CD4-positive, alpha-beta T cell (primary cell): ENCODE results near the gene CEP57L1. TPM values are rescaled to one million over a fixed set of nuclear protein-coding genes. Genes with fewer than 3 reads are reported as not detected.

Experiments used
- ATAC-seq: fragments of 200-7000 bp; cut with Tn5 transposase; one replicate; pipeline ENCODE4 v1.10.0; 2022; ENCODE audit warnings: mild to moderate bottlenecking; ENCODE audit not compliant: poor library complexity
- CTCF ChIA-PET: fragments of 350-600 bp; sonication (Branson Sonifier 250); formaldehyde crosslinking; loops from one replicate; lab custom pipeline; 2021; ENCODE audit warnings: antibody characterized with exemption, inconsistent platforms; lab: Charles Lee
- POLR2A ChIA-PET: fragments of 350-600 bp; sonication (Branson Sonifier 250); formaldehyde crosslinking; loops from one replicate; lab custom pipeline; 2021; ENCODE audit warnings: antibody characterized with exemption, inconsistent platforms; lab: Charles Lee
- DNase-seq, 14 experiments: peaks; one replicate each; pipeline ENCODE4 v3.0.0-alpha.2; 2013 to 2020; ENCODE audit warnings: mixed read lengths in 2 of 14
- H3K27ac ChIP-seq, 2 donors: one replicate each; pipeline versions ENCODE4 v1.5.1 to v1.7.0; 2013; ENCODE audit warnings: low read length in 2 of 2, low read depth in 1 of 2, mild to moderate bottlenecking in 1 of 2
- H3K27me3 ChIP-seq, 2 experiments: 1 replicate in 1 of 2; 2 replicates in 1 of 2; pipeline versions ENCODE4 v1.6.1 to v1.7.0; 2013; ENCODE audit warnings: low read length in 2 of 2, control low read depth in 1 of 2, mild to moderate bottlenecking in 1 of 2, moderate library complexity in 1 of 2; ENCODE audit not compliant: insufficient read depth in 2 of 2, control insufficient read depth in 1 of 2
- H3K36me3 ChIP-seq: one replicate; pipeline ENCODE4 v1.6.1; 2013; ENCODE audit warnings: low read length, control low read depth; ENCODE audit not compliant: insufficient read depth
- H3K4me1 ChIP-seq: one replicate; pipeline ENCODE4 v1.6.1; 2013; ENCODE audit warnings: low read length, control low read depth; ENCODE audit not compliant: insufficient read depth
- H3K4me3 ChIP-seq: one replicate; pipeline ENCODE4 v1.5.1; 2013; ENCODE audit warnings: mild to moderate bottlenecking, low read length, moderate library complexity
- H3K9me3 ChIP-seq, 2 experiments: 1 replicate in 1 of 2; 2 replicates in 1 of 2; pipeline versions ENCODE4 v1.6.1 to v1.7.0; 2013; ENCODE audit warnings: low read length in 2 of 2, mild to moderate bottlenecking in 2 of 2, control low read depth in 1 of 2, moderate library complexity in 1 of 2; ENCODE audit not compliant: control insufficient read depth in 1 of 2, insufficient read depth in 1 of 2
- H3K27ac Mint-ChIP-seq: one replicate; pipeline ENCODE4 v1.8.0; 2020; ENCODE audit warnings: mixed read lengths
- H3K27me3 Mint-ChIP-seq: one replicate; pipeline ENCODE4 v1.8.0; 2021; ENCODE audit warnings: mixed read lengths
- H3K36me3 Mint-ChIP-seq: one replicate; pipeline ENCODE4 v1.8.0; 2021; ENCODE audit warnings: low read depth, mixed read lengths
- H3K4me1 Mint-ChIP-seq: one replicate; pipeline ENCODE4 v1.8.0; 2021; ENCODE audit warnings: low read depth, mixed read lengths
- H3K4me3 Mint-ChIP-seq: one replicate; pipeline ENCODE4 v1.8.0; 2020; ENCODE audit warnings: mild to moderate bottlenecking, mixed read lengths
- H3K9me3 Mint-ChIP-seq: one replicate; pipeline ENCODE4 v1.8.0; 2020; ENCODE audit warnings: mixed read lengths
- CTCF ChIP-seq: fragments of 200-600 bp; IDR thresholded peaks from one replicate; pipeline ENCODE4 v1.8.0; 2022; ENCODE audit warnings: antibody characterized with exemption, mild to moderate bottlenecking
- intact Hi-C, 2 experiments: fragments of 100-400 bp; cut with DNase I in 1 of 2; cut with micrococcal nuclease in 1 of 2; formaldehyde crosslinking; loops; one replicate each; pipeline versions ENCODE4 v1.15.1 to v1.9.0; 2023 to 2025; cut with DNase I, micrococcal nuclease
- total RNA-seq, 174 experiments: library from RNA in 2 of 174; stranded (reverse) in 2 of 174; gene quantifications; one replicate each; pipeline ENCODE4 v1.2.3 and lab custom pipeline; 2021 to 2026

The CEP57L1 gene
- total RNA-seq, 2 experiments from 2014 or later: 3.8 to 4.8 TPM

- ChIA-PET POLR2A (no interaction called here), CTCF (no interaction called here)
- Histone ChIP-seq H3K27ac (no peak overlapping the region), H3K27me3 (peaks cover 4 to 12% of the 10 kb centered on the region in 2 experiments), H3K9me3 (no peaks in the 10 kb centered on the region), H3K4me3 (no peak overlapping the region), H3K36me3 (no peaks in the 10 kb centered on the region), H3K4me1 (no peaks in the 10 kb centered on the region)
- Mint-ChIP-seq H3K4me1 (no peaks in the 10 kb centered on the region), H3K27ac (no peak overlapping the region), H3K4me3 (no peak overlapping the region), H3K36me3 (no peaks in the 10 kb centered on the region), H3K27me3 (peaks cover 24% of the 10 kb centered on the region), H3K9me3 (no peaks in the 10 kb centered on the region)
- intact Hi-C loops: no loop called here
- TF ChIP-seq CTCF: no peak
- DNase-seq (no peak), ATAC-seq (no peak)
Measured at GRCh38 chr6:109172101-109172746, 76.9 kb downstream of the CEP57L1 start.

- Histone ChIP-seq H3K27ac (no peak overlapping the region), H3K9me3 (no peaks in the 10 kb centered on the region), H3K27me3 (peaks cover 4 to 12% of the 10 kb centered on the region in 2 experiments), H3K36me3 (no peaks in the 10 kb centered on the region), H3K4me1 (no peaks in the 10 kb centered on the region), H3K4me3 (no peak overlapping the region)
- DNase-seq: no peak
- H3K27me3 Mint-ChIP-seq: peaks cover 38% of the 10 kb centered on the region
- no peaks in the 10 kb centered on the region for H3K36me3 Mint-ChIP-seq
- H3K4me3 Mint-ChIP-seq: no peak overlapping the region
- H3K4me1 Mint-ChIP-seq: no peaks in the 10 kb centered on the region
- no peak overlapping the region for H3K27ac Mint-ChIP-seq
- no peaks in the 10 kb centered on the region for H3K9me3 Mint-ChIP-seq
- TF ChIP-seq CTCF: no peak
- POLR2A ChIA-PET: no interaction called here
- intact Hi-C loops: no loop called here
- ATAC-seq: no peak
- CTCF ChIA-PET: no interaction called here
Measured at GRCh38 chr6:109174916-109175315, 79.6 kb downstream of the CEP57L1 start.

GRCh38 chr6:109178921-109179320 is 83.6 kb downstream of the CEP57L1 start:
- no peaks in the 10 kb centered on the region for H3K9me3 Mint-ChIP-seq
- DNase-seq: no peak
- TF ChIP-seq CTCF: no peak
- Histone ChIP-seq H3K27me3 (peaks cover 4 to 19% of the 10 kb centered on the region in 2 experiments), H3K27ac (no peak overlapping the region), H3K9me3 (no peaks in the 10 kb centered on the region), H3K4me1 (no peaks in the 10 kb centered on the region), H3K4me3 (no peak overlapping the region), H3K36me3 (no peaks in the 10 kb centered on the region)
- H3K27ac Mint-ChIP-seq: no peak overlapping the region
- CTCF ChIA-PET: interaction anchor here (3.0 kb wide), 1 partner anchor 9 kb away, joined by 7 read pairs; no protein-coding TSS in a partner anchor
- intact Hi-C loops: no loop called here
- ATAC-seq: no peak
- H3K4me3 Mint-ChIP-seq: no peak overlapping the region
- no peaks in the 10 kb centered on the region for H3K4me1 Mint-ChIP-seq
- H3K36me3 Mint-ChIP-seq: no peaks in the 10 kb centered on the region
- peaks cover 58% of the 10 kb centered on the region for H3K27me3 Mint-ChIP-seq
- POLR2A ChIA-PET: no interaction called here
